Esophagus (tissue), 2 donors: ENCODE results near the gene MXD3. TPM values are rescaled to one million over a fixed set of nuclear protein-coding genes. Genes with fewer than 3 reads are reported as not detected.

Experiments
- H3K27ac ChIP-seq, 2 donors: one replicate each; pipeline ENCODE4 v1.5.1; 2013; ENCODE audit warnings: low read depth in 2 of 2, mild to moderate bottlenecking in 2 of 2, inconsistent platforms in 1 of 2, low read length in 1 of 2, moderate library complexity in 1 of 2
- H3K27me3 ChIP-seq, 2 donors: one replicate each; pipeline ENCODE4 v1.6.1; 2013; ENCODE audit warnings: low read length in 2 of 2, control low read depth in 1 of 2, mild to moderate bottlenecking in 1 of 2; ENCODE audit not compliant: insufficient read depth in 2 of 2, control insufficient read depth in 1 of 2
- H3K36me3 ChIP-seq, 2 donors: one replicate each; pipeline ENCODE4 v1.6.1; 2013; ENCODE audit warnings: low read length in 1 of 2; ENCODE audit not compliant: control insufficient read depth in 2 of 2, insufficient read depth in 2 of 2
- H3K4me1 ChIP-seq, 2 donors: one replicate each; pipeline ENCODE4 v1.6.1; 2013; ENCODE audit warnings: low read length in 1 of 2; ENCODE audit not compliant: control insufficient read depth in 2 of 2, insufficient read depth in 2 of 2
- H3K4me3 ChIP-seq, 2 donors: one replicate each; pipeline ENCODE4 v1.5.1; 2013; ENCODE audit warnings: low read length in 2 of 2, mild to moderate bottlenecking in 2 of 2, low read depth in 1 of 2, moderate library complexity in 1 of 2
- H3K9me3 ChIP-seq, 2 donors: one replicate each; pipeline ENCODE4 v1.6.1; 2013; ENCODE audit warnings: mild to moderate bottlenecking in 2 of 2, low read depth in 1 of 2, low read length in 1 of 2, moderate library complexity in 1 of 2; ENCODE audit not compliant: control insufficient read depth in 2 of 2, insufficient read depth in 1 of 2
- WGBS, 2 donors: extraction: QIAGEN DNeasy Blood & Tissue Kit; methylation state at CpG; one replicate each; pipeline ENCODE4 v1.1.7; 2013; 5-methylcytosine and 5-hydroxymethylcytosine counted together
- polyA plus RNA-seq, 2 donors: library from polyadenylated mRNA; stranded (reverse); fragments of 200-250 nt; gene quantifications; one replicate each; pipeline ENCODE4 v1.2.3, GENCODE V29; 2013
- donor health status: healthy with polysubstance abuse.
- donor health status: Bipolar disorder and iron deficiency.

The MXD3 gene
- polyA plus RNA-seq, 2 donors: 14.4 to 32.3 TPM

GRCh38 chr5:177288191-177288590 lies 23.5 kb downstream of the MXD3 start:
- no peaks in the 10 kb centered on the region for H3K27me3 ChIP-seq
- WGBS, 2 donors: 76 to 94% methylated on average over 2 of the region's 2 CpGs
- H3K4me1 ChIP-seq: no peaks in the 10 kb centered on the region
- no peak overlapping the region for H3K4me3 ChIP-seq
- no peaks in the 10 kb centered on the region for H3K9me3 ChIP-seq
- H3K36me3 ChIP-seq: peaks cover 12 to 22% of the 10 kb centered on the region in 2 donors
- no peak overlapping the region for H3K27ac ChIP-seq

GRCh38 chr5:177276886-177277285 lies 34.8 kb downstream of the MXD3 start:
- H3K9me3 ChIP-seq: no peaks in the 10 kb centered on the region
- 53 to 61% methylated on average over 1 of the region's 1 CpG for WGBS, 2 donors
- no peak overlapping the region for H3K27ac ChIP-seq
- peaks cover 5 to 15% of the 10 kb centered on the region in 2 donors for H3K36me3 ChIP-seq
- no peaks in the 10 kb centered on the region for H3K4me1 ChIP-seq
- H3K4me3 ChIP-seq: no peak overlapping the region
- H3K27me3 ChIP-seq: no peaks in the 10 kb centered on the region

- H3K4me1 ChIP-seq: no peaks in the 10 kb centered on the region
- no peaks in the 10 kb centered on the region for H3K27me3 ChIP-seq
- peaks cover 10 to 12% of the 10 kb centered on the region in 2 donors for H3K36me3 ChIP-seq
- no peak overlapping the region for H3K27ac ChIP-seq
- H3K9me3 ChIP-seq: no peaks in the 10 kb centered on the region
- no peak overlapping the region for H3K4me3 ChIP-seq
- 94 to 97% methylated on average over 6 of the region's 6 CpGs for WGBS, 2 donors
Measured at GRCh38 chr5:177275883-177276282, 35.8 kb downstream of the MXD3 start.

GRCh38 chr5:177271113-177271512 lies 40.6 kb downstream of the MXD3 start:
- peaks cover 8 to 9% of the 10 kb centered on the region in 2 donors for H3K36me3 ChIP-seq

GRCh38 chr5:177270653-177271052 lies 41.0 kb downstream of the MXD3 start:
- H3K27me3 ChIP-seq: no peaks in the 10 kb centered on the region
- no peak overlapping the region for H3K4me3 ChIP-seq
- no peaks in the 10 kb centered on the region for H3K9me3 ChIP-seq
- no peak overlapping the region for H3K27ac ChIP-seq
- H3K4me1 ChIP-seq: no peaks in the 10 kb centered on the region
- H3K36me3 ChIP-seq: peaks cover 7 to 10% of the 10 kb centered on the region in 2 donors
- WGBS, 2 donors: 80 to 86% methylated on average over 3 of the region's 3 CpGs

More at GRCh38 chr5:177271113-177271512, 40.6 kb downstream of the MXD3 start:
- H3K4me3 ChIP-seq: no peak overlapping the region
- no peak overlapping the region for H3K27ac ChIP-seq
- H3K4me1 ChIP-seq: no peaks in the 10 kb centered on the region
- WGBS, 2 donors: 84 to 92% methylated on average over 4 of the region's 4 CpGs
- no peaks in the 10 kb centered on the region for H3K9me3 ChIP-seq
- no peaks in the 10 kb centered on the region for H3K27me3 ChIP-seq

- WGBS, 2 donors: 59 to 76% methylated on average over 3 of the region's 3 CpGs
- peaks cover 0 to 2% of the 10 kb centered on the region in 2 donors for H3K4me1 ChIP-seq
- no peak overlapping the region for H3K27ac ChIP-seq
- no peaks in the 10 kb centered on the region for H3K27me3 ChIP-seq
- peaks cover 7 to 14% of the 10 kb centered on the region in 2 donors for H3K36me3 ChIP-seq
- no peaks in the 10 kb centered on the region for H3K9me3 ChIP-seq
- H3K4me3 ChIP-seq: no peak overlapping the region
Measured at GRCh38 chr5:177269976-177270375, 41.7 kb downstream of the MXD3 start.

GRCh38 chr5:177269232-177269895 lies 42.3 kb downstream of the MXD3 start:
- peaks cover 7 to 14% of the 10 kb centered on the region in 2 donors for H3K36me3 ChIP-seq
- H3K4me1 ChIP-seq: peaks cover 0 to 2% of the 10 kb centered on the region in 2 donors
- no peak overlapping the region for H3K27ac ChIP-seq
- 91 to 96% methylated on average over 7 of the region's 7 CpGs for WGBS, 2 donors
- H3K9me3 ChIP-seq: no peaks in the 10 kb centered on the region
- H3K4me3 ChIP-seq: no peak overlapping the region
- H3K27me3 ChIP-seq: no peaks in the 10 kb centered on the region

GRCh38 chr5:177265395-177265794 lies 46.3 kb downstream of the MXD3 start:
- H3K27me3 ChIP-seq: no peaks in the 10 kb centered on the region
- no peaks in the 10 kb centered on the region for H3K9me3 ChIP-seq
- H3K36me3 ChIP-seq: peaks cover 0 to 17% of the 10 kb centered on the region in 2 donors
- WGBS, 2 donors: 94 to 95% methylated on average over 16 of the region's 16 CpGs
- H3K4me1 ChIP-seq: peaks cover 0 to 2% of the 10 kb centered on the region in 2 donors
- no peak overlapping the region for H3K4me3 ChIP-seq
- no peak overlapping the region for H3K27ac ChIP-seq

- no peaks in the 10 kb centered on the region for H3K27me3 ChIP-seq
- H3K4me1 ChIP-seq: peaks cover 0 to 2% of the 10 kb centered on the region in 2 donors
- no peaks in the 10 kb centered on the region for H3K9me3 ChIP-seq
- H3K27ac ChIP-seq: no peak overlapping the region
- H3K36me3 ChIP-seq: peaks cover 5 to 21% of the 10 kb centered on the region in 2 donors
- 78 to 87% methylated on average over 1 of the region's 1 CpG for WGBS, 2 donors
- no peak overlapping the region for H3K4me3 ChIP-seq
Measured at GRCh38 chr5:177264178-177264577, 47.5 kb downstream of the MXD3 start.

GRCh38 chr5:177261510-177261909 lies 50.2 kb downstream of the MXD3 start:
- WGBS, 2 donors: 96 to 97% methylated on average over 1 of the region's 1 CpG
- no peak overlapping the region for H3K27ac ChIP-seq
- no peak overlapping the region for H3K4me3 ChIP-seq
- H3K36me3 ChIP-seq: peaks cover 8 to 27% of the 10 kb centered on the region in 2 donors
- H3K27me3 ChIP-seq: no peaks in the 10 kb centered on the region
- peaks cover 0 to 2% of the 10 kb centered on the region in 2 donors for H3K4me1 ChIP-seq
- no peaks in the 10 kb centered on the region for H3K9me3 ChIP-seq
